Measurements from ENCODE around the gene VOPP1.
"Not testable (repeated sequence)": the region's sequence is repeated elsewhere in the genome, so short reads cannot be mapped to it uniquely, and the experiment has no call there.

DNA sequence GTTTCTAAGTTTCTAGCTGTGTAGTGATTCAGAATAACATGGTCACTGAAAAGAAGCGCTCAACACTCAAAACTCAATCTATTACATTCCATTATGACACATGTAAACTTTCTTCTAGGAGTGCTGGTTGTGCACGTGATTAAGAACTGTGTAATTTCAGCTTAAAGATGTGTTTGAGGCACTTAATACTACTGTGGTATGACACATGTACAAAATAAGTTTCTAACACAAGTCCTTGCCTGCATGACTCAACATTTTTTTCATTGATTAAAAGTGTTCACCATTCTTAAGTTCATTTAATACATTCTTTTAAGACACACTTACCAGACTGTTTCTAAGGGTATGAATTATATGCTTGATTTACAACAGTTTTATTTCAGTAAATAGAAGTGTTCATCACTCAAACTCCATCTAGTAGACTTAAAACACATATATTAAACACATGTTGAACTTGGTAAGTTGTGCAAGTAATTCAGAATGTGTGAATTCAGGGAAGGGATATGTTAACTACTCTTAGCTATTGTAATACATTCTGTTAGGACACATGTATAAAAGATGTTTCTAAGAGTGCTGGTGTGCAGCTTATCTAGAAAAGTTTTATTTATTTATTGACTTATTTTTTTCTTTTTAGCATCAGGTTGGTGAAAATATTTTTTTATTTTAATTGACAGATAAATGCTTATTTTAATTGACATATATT lies 42.2 kb upstream of the VOPP1 start:
- TF ChIP-seq, protein P1, sequence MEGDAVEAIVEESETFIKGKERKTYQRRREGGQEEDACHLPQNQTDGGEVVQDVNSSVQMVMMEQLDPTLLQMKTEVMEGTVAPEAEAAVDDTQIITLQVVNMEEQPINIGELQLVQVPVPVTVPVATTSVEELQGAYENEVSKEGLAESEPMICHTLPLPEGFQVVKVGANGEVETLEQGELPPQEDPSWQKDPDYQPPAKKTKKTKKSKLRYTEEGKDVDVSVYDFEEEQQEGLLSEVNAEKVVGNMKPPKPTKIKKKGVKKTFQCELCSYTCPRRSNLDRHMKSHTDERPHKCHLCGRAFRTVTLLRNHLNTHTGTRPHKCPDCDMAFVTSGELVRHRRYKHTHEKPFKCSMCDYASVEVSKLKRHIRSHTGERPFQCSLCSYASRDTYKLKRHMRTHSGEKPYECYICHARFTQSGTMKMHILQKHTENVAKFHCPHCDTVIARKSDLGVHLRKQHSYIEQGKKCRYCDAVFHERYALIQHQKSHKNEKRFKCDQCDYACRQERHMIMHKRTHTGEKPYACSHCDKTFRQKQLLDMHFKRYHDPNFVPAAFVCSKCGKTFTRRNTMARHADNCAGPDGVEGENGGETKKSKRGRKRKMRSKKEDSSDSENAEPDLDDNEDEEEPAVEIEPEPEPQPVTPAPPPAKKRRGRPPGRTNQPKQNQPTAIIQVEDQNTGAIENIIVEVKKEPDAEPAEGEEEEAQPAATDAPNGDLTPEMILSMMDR (IDR thresholded peaks at IDR 0.05 in 2 of 3, conservative IDR thresholded peaks at IDR 0.05 in 1 of 3; ENCODE audit: insufficient read depth in 2 of 3, low read depth in 1 of 3, low read length in 3 of 3): not testable (repeated sequence)
- not testable (repeated sequence) for TF ChIP-seq EP300 (IDR thresholded peaks at IDR 0.05; ENCODE audit: low read length); XRCC3 (IDR thresholded peaks at IDR 0.05); ZNF12 (CRISPR knock-in tag; IDR thresholded peaks at IDR 0.05); ZNF274 (IDR thresholded peaks at IDR 0.05; ENCODE audit: borderline replicate concordance, low read depth, low read length); ZNF263 (CRISPR knock-in tag; IDR thresholded peaks at IDR 0.05; ENCODE audit: borderline replicate concordance); NRF1 (conservative IDR thresholded peaks at IDR 0.05 in 1 of 2, IDR thresholded peaks at IDR 0.05 in 1 of 2); ESRRB (CRISPR knock-in tag; IDR thresholded peaks at IDR 0.05; ENCODE audit: borderline replicate concordance); CHD2 (IDR thresholded peaks at IDR 0.05; ENCODE audit: low read depth, low read length); BRF1 (IDR thresholded peaks at IDR 0.05; ENCODE audit: borderline replicate concordance, extremely low read depth, insufficient read length)
- TF ChIP-seq, protein P2, sequence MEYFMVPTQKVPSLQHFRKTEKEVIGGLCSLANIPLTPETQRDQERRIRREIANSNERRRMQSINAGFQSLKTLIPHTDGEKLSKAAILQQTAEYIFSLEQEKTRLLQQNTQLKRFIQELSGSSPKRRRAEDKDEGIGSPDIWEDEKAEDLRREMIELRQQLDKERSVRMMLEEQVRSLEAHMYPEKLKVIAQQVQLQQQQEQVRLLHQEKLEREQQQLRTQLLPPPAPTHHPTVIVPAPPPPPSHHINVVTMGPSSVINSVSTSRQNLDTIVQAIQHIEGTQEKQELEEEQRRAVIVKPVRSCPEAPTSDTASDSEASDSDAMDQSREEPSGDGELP (CRISPR knock-in tag; IDR thresholded peaks at IDR 0.05; ENCODE audit: borderline replicate concordance): not testable (repeated sequence)
- TF ChIP-seq, protein P3, sequence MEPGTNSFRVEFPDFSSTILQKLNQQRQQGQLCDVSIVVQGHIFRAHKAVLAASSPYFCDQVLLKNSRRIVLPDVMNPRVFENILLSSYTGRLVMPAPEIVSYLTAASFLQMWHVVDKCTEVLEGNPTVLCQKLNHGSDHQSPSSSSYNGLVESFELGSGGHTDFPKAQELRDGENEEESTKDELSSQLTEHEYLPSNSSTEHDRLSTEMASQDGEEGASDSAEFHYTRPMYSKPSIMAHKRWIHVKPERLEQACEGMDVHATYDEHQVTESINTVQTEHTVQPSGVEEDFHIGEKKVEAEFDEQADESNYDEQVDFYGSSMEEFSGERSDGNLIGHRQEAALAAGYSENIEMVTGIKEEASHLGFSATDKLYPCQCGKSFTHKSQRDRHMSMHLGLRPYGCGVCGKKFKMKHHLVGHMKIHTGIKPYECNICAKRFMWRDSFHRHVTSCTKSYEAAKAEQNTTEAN (CRISPR knock-in tag; IDR thresholded peaks at IDR 0.05): not testable (repeated sequence)
- TF ChIP-seq, protein P4, sequence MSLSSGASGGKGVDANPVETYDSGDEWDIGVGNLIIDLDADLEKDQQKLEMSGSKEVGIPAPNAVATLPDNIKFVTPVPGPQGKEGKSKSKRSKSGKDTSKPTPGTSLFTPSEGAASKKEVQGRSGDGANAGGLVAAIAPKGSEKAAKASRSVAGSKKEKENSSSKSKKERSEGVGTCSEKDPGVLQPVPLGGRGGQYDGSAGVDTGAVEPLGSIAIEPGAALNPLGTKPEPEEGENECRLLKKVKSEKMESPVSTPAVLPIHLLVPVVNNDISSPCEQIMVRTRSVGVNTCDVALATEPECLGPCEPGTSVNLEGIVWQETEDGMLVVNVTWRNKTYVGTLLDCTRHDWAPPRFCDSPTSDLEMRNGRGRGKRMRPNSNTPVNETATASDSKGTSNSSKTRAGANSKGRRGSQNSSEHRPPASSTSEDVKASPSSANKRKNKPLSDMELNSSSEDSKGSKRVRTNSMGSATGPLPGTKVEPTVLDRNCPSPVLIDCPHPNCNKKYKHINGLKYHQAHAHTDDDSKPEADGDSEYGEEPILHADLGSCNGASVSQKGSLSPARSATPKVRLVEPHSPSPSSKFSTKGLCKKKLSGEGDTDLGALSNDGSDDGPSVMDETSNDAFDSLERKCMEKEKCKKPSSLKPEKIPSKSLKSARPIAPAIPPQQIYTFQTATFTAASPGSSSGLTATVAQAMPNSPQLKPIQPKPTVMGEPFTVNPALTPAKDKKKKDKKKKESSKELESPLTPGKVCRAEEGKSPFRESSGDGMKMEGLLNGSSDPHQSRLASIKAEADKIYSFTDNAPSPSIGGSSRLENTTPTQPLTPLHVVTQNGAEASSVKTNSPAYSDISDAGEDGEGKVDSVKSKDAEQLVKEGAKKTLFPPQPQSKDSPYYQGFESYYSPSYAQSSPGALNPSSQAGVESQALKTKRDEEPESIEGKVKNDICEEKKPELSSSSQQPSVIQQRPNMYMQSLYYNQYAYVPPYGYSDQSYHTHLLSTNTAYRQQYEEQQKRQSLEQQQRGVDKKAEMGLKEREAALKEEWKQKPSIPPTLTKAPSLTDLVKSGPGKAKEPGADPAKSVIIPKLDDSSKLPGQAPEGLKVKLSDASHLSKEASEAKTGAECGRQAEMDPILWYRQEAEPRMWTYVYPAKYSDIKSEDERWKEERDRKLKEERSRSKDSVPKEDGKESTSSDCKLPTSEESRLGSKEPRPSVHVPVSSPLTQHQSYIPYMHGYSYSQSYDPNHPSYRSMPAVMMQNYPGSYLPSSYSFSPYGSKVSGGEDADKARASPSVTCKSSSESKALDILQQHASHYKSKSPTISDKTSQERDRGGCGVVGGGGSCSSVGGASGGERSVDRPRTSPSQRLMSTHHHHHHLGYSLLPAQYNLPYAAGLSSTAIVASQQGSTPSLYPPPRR (CRISPR knock-in tag; IDR thresholded peaks at IDR 0.05; ENCODE audit: borderline replicate concordance): not testable (repeated sequence)
- TF ChIP-seq, protein P5, sequence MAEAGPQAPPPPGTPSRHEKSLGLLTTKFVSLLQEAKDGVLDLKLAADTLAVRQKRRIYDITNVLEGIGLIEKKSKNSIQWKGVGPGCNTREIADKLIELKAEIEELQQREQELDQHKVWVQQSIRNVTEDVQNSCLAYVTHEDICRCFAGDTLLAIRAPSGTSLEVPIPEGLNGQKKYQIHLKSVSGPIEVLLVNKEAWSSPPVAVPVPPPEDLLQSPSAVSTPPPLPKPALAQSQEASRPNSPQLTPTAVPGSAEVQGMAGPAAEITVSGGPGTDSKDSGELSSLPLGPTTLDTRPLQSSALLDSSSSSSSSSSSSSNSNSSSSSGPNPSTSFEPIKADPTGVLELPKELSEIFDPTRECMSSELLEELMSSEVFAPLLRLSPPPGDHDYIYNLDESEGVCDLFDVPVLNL (CRISPR knock-in tag; IDR thresholded peaks at IDR 0.05; ENCODE audit: low read depth): not testable (repeated sequence)
